Activated naive CD8-positive, alpha-beta T cell treated with anti-CD3 and anti-CD28 coated beads for 36 hours (primary cell): ENCODE measurements around the gene PARP9. TPM values are rescaled to one million over a fixed set of nuclear protein-coding genes. Genes with fewer than 3 reads are reported as not detected.
A peak's percentile ranks its signal among the peaks of the same experiment; 100 is the strongest.
"Not testable (repeated sequence)": the region's sequence is repeated elsewhere in the genome, so short reads cannot be mapped to it uniquely, and the experiment has no call there.

Experiments
- DNase-seq: peaks from one replicate; pipeline ENCODE4 v3.0.0; 2021
- H3K27ac Mint-ChIP-seq: one replicate; pipeline ENCODE4 v1.8.0; 2022; ENCODE audit warnings: mild to moderate bottlenecking, moderate library complexity, mixed read lengths
- H3K27me3 Mint-ChIP-seq: one replicate; pipeline ENCODE4 v1.8.0; 2022; ENCODE audit warnings: mild to moderate bottlenecking, mixed read lengths
- H3K36me3 Mint-ChIP-seq: one replicate; pipeline ENCODE4 v1.8.0; 2021; ENCODE audit warnings: mild to moderate bottlenecking, mixed read lengths
- H3K4me1 Mint-ChIP-seq: one replicate; pipeline ENCODE4 v1.8.0; 2021; ENCODE audit warnings: mixed read lengths
- H3K4me3 Mint-ChIP-seq: one replicate; pipeline ENCODE4 v1.8.0; 2022; ENCODE audit warnings: mild to moderate bottlenecking, moderate library complexity, mixed read lengths
- H3K9me3 Mint-ChIP-seq: one replicate; pipeline ENCODE4 v1.8.0; 2022; ENCODE audit warnings: mixed read lengths
- total RNA-seq, 2 experiments: library from RNA; stranded (reverse); gene quantifications; one replicate each; pipeline ENCODE4 v1.2.3, GENCODE V29; 2021

Gene PARP9
- total RNA-seq, 2 experiments from 2014 or later = 39.0 to 40.9 TPM

DNA sequence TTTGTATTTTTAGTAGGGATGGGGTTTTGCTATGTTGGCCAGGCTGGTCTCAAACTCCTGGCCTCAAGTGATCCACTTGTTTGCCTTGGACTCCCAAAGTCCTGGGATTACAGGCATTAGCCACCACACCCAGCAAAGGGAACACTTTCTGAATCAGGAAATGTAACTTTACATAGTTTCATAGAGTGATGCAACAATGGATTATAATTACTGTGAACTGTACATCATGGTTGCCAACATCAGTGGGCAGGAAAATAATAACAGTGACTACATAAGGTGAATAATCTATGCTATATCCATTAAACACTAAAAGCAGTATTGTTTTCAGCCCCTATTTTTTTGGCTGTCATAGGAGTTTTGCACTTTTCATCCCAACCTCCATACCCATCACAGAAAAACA, 44.4 kb downstream of the PARP9 start:
- no peak overlapping the region for H3K27ac Mint-ChIP-seq
- no peaks in the 10 kb centered on the region for H3K36me3 Mint-ChIP-seq
- DNase-seq = no peak
- H3K9me3 Mint-ChIP-seq = no peaks in the 10 kb centered on the region
- no peaks in the 10 kb centered on the region for H3K27me3 Mint-ChIP-seq
- no peak overlapping the region for H3K4me3 Mint-ChIP-seq
- peaks cover 6% of the 10 kb centered on the region for H3K4me1 Mint-ChIP-seq

DNA sequence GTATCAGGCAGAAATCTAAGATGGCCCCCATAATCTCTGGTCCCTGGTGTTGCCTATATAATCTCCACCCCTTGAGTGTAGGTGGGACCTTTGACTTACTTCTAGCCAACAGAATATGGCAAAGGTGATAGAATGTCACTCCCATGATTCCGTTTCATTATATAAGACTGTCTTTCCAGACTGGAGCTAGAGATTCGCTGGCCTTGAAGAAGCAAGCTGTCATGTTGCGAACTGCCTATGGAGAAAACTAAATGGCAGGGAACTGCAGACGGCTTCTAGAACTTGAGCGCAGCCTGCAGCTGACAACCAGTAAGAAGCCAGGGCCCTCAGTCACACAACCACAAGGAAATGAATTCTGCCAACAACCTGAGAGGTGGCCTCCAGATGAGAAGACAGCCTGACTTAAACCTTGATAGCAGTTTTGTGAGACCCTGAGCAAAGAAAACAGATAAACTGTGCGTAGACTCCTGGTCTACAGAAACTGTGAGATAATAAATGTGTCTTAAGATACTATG, 47.2 kb downstream of the PARP9 start:
- DNase-seq = no peak
- Mint-ChIP-seq H3K4me1 (peaks cover 12% of the 10 kb centered on the region), H3K27me3 (no peaks in the 10 kb centered on the region), H3K4me3 (no peak overlapping the region), H3K9me3 (no peaks in the 10 kb centered on the region), H3K27ac (no peak overlapping the region), H3K36me3 (peaks cover 1% of the 10 kb centered on the region)

DNA sequence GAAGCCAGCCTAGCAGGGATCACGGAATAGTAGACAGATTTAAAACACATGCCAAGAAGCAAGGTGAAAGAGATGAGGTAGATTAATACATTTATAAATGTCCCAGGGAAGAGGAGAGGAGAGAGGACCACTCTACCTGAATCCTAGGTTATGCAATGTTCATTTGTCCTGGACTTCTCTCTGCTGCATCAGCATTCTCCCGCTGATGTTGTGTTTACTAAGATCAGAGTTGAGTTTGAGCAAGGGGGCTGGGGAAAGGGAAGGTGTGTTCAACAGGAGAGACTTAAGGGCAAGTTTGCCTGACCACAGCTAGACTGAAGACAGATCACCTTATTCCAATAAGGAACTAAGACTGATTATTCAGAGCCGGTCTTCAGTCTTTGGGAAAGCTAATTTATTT, 48.2 kb downstream of the PARP9 start:
- Mint-ChIP-seq H3K27ac (no peak overlapping the region), H3K9me3 (no peaks in the 10 kb centered on the region), H3K27me3 (no peaks in the 10 kb centered on the region), H3K36me3 (peaks cover 1% of the 10 kb centered on the region), H3K4me1 (peaks cover 23% of the 10 kb centered on the region), H3K4me3 (no peak overlapping the region)
- DNase-seq = no peak

GRCh38 chr3:122515020-122515468, 49.1 kb downstream of the PARP9 start:
- Mint-ChIP-seq H3K9me3 (peaks cover under 1% of the 10 kb centered on the region), H3K4me1 (peaks cover 24% of the 10 kb centered on the region), H3K27ac (peak overlapping the region; percentile 79), H3K27me3 (no peaks in the 10 kb centered on the region), H3K4me3 (peak overlapping the region; percentile 80), H3K36me3 (peaks cover 6% of the 10 kb centered on the region)
- no peak for DNase-seq

GRCh38 chr3:122514123-122515019, 49.7 kb downstream of the PARP9 start, which contains the start of gene KPNA1:
TSS of gene KPNA1 (minus strand) at chr3:122514939. CDS start at chr3:122496565, 18,374 bp downstream.
- Mint-ChIP-seq H3K36me3 (peaks cover 13% of the 10 kb centered on the region), H3K9me3 (peaks cover 7% of the 10 kb centered on the region), H3K27ac (peak within 1 kb of the TSS; percentile 79), H3K27me3 (no peaks in the 10 kb centered on the region), H3K4me3 (peak within 1 kb of the TSS; percentile 84), H3K4me1 (peaks cover 27% of the 10 kb centered on the region)
- peak; percentile 95 for DNase-seq

- Mint-ChIP-seq H3K27ac (peak overlapping the region; percentile 78), H3K36me3 (peaks cover 16% of the 10 kb centered on the region)
Measured at GRCh38 chr3:122513386-122514122, 50.5 kb downstream of the PARP9 start.

GRCh38 chr3:122512284-122512683, 51.8 kb downstream of the PARP9 start:
- peaks cover 16% of the 10 kb centered on the region for H3K36me3 Mint-ChIP-seq
- H3K4me3 Mint-ChIP-seq = no peak overlapping the region
- no peak for DNase-seq
- H3K27ac Mint-ChIP-seq = no peak overlapping the region
- H3K27me3 Mint-ChIP-seq = no peaks in the 10 kb centered on the region
- peaks cover 7% of the 10 kb centered on the region for H3K9me3 Mint-ChIP-seq
- H3K4me1 Mint-ChIP-seq = peaks cover 42% of the 10 kb centered on the region

More at GRCh38 chr3:122513386-122514122, 50.5 kb downstream of the PARP9 start:
- H3K4me3 Mint-ChIP-seq = peak overlapping the region; percentile 84
- H3K4me1 Mint-ChIP-seq = peaks cover 31% of the 10 kb centered on the region
- H3K27me3 Mint-ChIP-seq = no peaks in the 10 kb centered on the region
- no peak for DNase-seq
- H3K9me3 Mint-ChIP-seq = peaks cover 7% of the 10 kb centered on the region

DNA sequence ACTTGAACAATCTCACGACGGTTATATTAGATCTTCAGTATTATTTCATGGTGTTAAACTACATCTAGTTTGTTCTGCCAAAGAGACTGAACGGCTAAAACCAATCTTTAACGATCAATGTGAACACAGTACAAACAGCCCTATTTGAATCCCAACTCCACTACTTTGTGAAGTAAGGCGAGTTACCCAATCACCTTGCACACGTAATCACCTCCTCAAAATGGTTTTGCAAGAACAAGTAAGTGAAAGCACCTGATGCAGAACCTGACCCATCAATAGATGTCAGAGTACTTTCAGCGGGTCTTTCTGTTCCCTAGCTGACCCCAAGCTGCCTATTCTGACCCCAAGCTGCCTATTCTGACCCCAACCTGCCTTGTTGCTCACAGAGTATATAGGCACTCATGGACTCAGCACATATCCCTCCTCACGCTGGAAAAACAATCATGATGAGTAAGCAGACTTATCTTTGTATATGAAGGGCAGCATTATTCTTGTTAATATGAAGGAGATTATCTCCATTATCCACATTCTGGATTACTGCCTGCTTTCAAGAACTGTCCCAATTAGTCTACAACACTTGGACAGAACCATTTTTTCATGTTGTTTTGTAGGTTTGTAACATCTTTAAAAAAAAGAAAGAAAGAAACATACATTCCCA, 53.1 kb downstream of the PARP9 start:
- H3K4me1 Mint-ChIP-seq = peaks cover 50% of the 10 kb centered on the region

GRCh38 chr3:122508944-122509343, 55.2 kb downstream of the PARP9 start:
- not testable (repeated sequence) for H3K9me3 Mint-ChIP-seq, H3K27me3 Mint-ChIP-seq, H3K27ac Mint-ChIP-seq, DNase-seq, H3K4me3 Mint-ChIP-seq
- Mint-ChIP-seq H3K4me1 (peaks cover 59% of the 10 kb centered on the region), H3K36me3 (peaks cover 29% of the 10 kb centered on the region)

More for the DNA sequence above, 53.1 kb downstream of the PARP9 start:
- Mint-ChIP-seq H3K4me3 (no peak overlapping the region), H3K36me3 (peaks cover 19% of the 10 kb centered on the region), H3K27ac (no peak overlapping the region), H3K27me3 (no peaks in the 10 kb centered on the region), H3K9me3 (peaks cover 7% of the 10 kb centered on the region)
- no peak for DNase-seq

GRCh38 chr3:122508135-122508914, 55.8 kb downstream of the PARP9 start:
- peaks cover 30% of the 10 kb centered on the region for H3K36me3 Mint-ChIP-seq
- H3K4me3 Mint-ChIP-seq = no peak overlapping the region
- peak overlapping the region; percentile 23 for H3K27ac Mint-ChIP-seq
- no peaks in the 10 kb centered on the region for H3K27me3 Mint-ChIP-seq
- H3K4me1 Mint-ChIP-seq = peaks cover 61% of the 10 kb centered on the region
- no peak for DNase-seq
- peaks cover 7% of the 10 kb centered on the region for H3K9me3 Mint-ChIP-seq

GRCh38 chr3:122506450-122506849, 57.6 kb downstream of the PARP9 start:
- no peaks in the 10 kb centered on the region for H3K27me3 Mint-ChIP-seq
- H3K4me3 Mint-ChIP-seq = no peak overlapping the region
- H3K4me1 Mint-ChIP-seq = peaks cover 64% of the 10 kb centered on the region
- no peak overlapping the region for H3K27ac Mint-ChIP-seq
- no peak for DNase-seq
- H3K36me3 Mint-ChIP-seq = peaks cover 34% of the 10 kb centered on the region
- H3K9me3 Mint-ChIP-seq = peaks cover 7% of the 10 kb centered on the region

DNA sequence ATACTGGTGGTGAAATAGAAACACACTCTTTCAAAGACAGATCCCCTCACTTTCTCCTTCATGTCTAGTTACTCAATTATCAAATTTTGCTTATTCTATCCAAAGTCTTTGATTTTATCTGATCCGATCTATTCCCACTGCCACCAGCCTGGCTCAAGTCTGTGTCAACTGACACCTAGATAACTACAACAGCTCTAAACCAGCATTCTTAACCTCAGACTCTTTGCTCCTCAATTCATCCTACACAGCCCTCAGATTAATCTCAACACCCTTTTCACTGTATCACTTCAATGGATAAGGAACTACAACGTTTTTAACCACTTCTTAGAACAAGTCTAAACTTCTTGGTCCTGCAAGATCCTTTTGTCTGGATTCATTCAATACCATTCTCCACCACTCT, 58.4 kb downstream of the PARP9 start:
- peaks cover 64% of the 10 kb centered on the region for H3K4me1 Mint-ChIP-seq
- no peaks in the 10 kb centered on the region for H3K27me3 Mint-ChIP-seq
- peaks cover 34% of the 10 kb centered on the region for H3K36me3 Mint-ChIP-seq
- H3K9me3 Mint-ChIP-seq = peaks cover 7% of the 10 kb centered on the region
- H3K4me3 Mint-ChIP-seq = no peak overlapping the region
- H3K27ac Mint-ChIP-seq = no peak overlapping the region
- no peak for DNase-seq

DNA sequence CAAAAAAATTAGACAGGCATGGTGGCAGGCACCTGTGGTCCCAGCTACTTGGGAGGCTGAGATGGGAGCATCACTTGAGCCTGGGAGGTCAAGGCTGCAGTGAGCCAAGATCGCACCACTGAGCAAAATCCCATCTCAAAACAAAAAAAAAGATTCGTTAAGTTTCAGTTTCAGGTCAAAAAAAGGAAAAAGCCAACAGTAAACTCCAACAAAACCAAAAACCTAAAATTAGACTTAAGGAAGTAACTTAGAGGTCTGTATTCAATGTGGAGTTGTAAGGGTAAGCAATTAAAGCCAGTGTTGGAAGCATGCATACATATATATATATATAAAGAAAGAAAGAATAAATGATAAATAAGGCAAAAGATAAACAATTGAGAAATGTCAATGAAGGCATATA, 61.2 kb downstream of the PARP9 start:
- Mint-ChIP-seq H3K4me1 (peaks cover 65% of the 10 kb centered on the region), H3K9me3 (no peaks in the 10 kb centered on the region), H3K36me3 (peaks cover 20% of the 10 kb centered on the region), H3K4me3 (no peak overlapping the region), H3K27ac (no peak overlapping the region), H3K27me3 (no peaks in the 10 kb centered on the region)
- no peak for DNase-seq

DNA sequence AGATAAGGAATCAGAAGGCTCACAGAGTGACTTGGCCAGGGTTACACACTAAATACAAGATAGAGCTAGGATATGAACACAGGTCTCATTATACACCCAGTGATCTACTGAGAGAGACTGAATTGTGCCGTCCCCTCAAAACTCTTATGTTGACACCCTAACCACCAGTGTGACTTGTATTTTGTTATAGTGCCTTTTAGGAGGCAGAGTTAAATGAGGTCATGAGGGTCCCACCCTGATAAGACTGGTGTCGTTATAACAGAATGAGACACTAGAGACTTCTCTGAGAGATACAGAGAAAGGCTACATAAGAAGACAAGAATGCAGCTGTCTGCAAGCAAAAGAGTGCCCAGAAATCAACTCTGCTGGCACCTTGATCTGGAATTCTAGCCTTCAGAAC, 62.0 kb downstream of the PARP9 start:
- Mint-ChIP-seq H3K4me3 (no peak overlapping the region), H3K36me3 (peaks cover 19% of the 10 kb centered on the region), H3K4me1 (peaks cover 68% of the 10 kb centered on the region), H3K27ac (no peak overlapping the region), H3K27me3 (no peaks in the 10 kb centered on the region), H3K9me3 (no peaks in the 10 kb centered on the region)
- DNase-seq = no peak
